ENCODE data around the gene PLPP7.

DNA sequence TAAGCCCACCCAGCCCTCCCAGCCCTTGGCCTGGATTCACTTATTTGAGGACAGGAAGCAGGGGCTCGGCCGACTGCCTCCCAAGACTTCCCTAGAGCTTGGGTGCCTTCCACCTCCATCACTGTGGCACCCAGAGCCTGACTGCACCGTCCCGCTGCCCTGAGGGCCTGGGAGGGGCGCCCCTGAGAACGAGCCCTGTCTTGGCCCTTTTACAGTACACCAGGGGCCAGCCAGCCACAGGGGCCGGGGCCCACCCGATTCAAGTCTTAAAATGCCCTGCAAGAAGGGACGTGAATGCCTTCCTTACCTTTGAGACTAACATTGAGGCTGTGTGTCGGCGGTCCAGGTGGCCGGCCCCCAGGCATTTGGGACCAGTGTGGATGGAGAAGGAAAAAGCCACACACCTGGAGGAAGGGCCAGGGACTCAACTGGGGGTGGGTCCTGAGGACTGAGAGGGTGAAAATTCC lies 30.1 kb upstream of the PLPP7 start:
- TF ChIP-seq POLR2A (IDR thresholded peaks at IDR 0.05): no peak
- TF ChIP-seq, protein P1, sequence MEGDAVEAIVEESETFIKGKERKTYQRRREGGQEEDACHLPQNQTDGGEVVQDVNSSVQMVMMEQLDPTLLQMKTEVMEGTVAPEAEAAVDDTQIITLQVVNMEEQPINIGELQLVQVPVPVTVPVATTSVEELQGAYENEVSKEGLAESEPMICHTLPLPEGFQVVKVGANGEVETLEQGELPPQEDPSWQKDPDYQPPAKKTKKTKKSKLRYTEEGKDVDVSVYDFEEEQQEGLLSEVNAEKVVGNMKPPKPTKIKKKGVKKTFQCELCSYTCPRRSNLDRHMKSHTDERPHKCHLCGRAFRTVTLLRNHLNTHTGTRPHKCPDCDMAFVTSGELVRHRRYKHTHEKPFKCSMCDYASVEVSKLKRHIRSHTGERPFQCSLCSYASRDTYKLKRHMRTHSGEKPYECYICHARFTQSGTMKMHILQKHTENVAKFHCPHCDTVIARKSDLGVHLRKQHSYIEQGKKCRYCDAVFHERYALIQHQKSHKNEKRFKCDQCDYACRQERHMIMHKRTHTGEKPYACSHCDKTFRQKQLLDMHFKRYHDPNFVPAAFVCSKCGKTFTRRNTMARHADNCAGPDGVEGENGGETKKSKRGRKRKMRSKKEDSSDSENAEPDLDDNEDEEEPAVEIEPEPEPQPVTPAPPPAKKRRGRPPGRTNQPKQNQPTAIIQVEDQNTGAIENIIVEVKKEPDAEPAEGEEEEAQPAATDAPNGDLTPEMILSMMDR (IDR thresholded peaks at IDR 0.05): no peak
